ENCODE data around the gene BMPR1A. TPM values are rescaled to one million over a fixed set of nuclear protein-coding genes. Genes with fewer than 3 reads are reported as not detected.

BMPR1A gene
- 10 to 100 TPM; 37.4 to 50.9 TPM for total RNA-seq

- intact Hi-C loops (cut with DNase I): no loop called here
- Histone ChIP-seq H3K4me1 (peaks cover 4% of the 10 kb centered on the region), H3K4me3 (peak within 1 kb of the TSS; percentile 87), H3K9me3 (no peaks in the 10 kb centered on the region), H3K36me3 (no peaks in the 10 kb centered on the region), H3K27ac (peak within 1 kb of the TSS; percentile 93), H3K9ac (ENCODE audit: low read depth in 2 of 2, low read length in 2 of 2) (peak within 1 kb of the TSS; percentile 90 to 97), H3K27me3 (no peaks in the 10 kb centered on the region)
- TF ChIP-seq, protein P1, sequence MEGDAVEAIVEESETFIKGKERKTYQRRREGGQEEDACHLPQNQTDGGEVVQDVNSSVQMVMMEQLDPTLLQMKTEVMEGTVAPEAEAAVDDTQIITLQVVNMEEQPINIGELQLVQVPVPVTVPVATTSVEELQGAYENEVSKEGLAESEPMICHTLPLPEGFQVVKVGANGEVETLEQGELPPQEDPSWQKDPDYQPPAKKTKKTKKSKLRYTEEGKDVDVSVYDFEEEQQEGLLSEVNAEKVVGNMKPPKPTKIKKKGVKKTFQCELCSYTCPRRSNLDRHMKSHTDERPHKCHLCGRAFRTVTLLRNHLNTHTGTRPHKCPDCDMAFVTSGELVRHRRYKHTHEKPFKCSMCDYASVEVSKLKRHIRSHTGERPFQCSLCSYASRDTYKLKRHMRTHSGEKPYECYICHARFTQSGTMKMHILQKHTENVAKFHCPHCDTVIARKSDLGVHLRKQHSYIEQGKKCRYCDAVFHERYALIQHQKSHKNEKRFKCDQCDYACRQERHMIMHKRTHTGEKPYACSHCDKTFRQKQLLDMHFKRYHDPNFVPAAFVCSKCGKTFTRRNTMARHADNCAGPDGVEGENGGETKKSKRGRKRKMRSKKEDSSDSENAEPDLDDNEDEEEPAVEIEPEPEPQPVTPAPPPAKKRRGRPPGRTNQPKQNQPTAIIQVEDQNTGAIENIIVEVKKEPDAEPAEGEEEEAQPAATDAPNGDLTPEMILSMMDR (IDR thresholded peaks at IDR 0.05): no peak
- DNase-seq: peak; percentile 22
Measured at GRCh38 chr10:86756511-86757112, at the start of gene BMPR1A. TSS of gene BMPR1A (plus strand) at chr10:86756619. CDS start at chr10:86876019, 119,400 bp downstream.

GRCh38 chr10:86706977-86707376 is 49.4 kb upstream of the BMPR1A start:
- Histone ChIP-seq H3K36me3 (no peaks in the 10 kb centered on the region), H3K9ac (ENCODE audit: low read depth in 2 of 2, low read length in 2 of 2) (no peak overlapping the region), H3K9me3 (no peaks in the 10 kb centered on the region), H3K27me3 (no peaks in the 10 kb centered on the region), H3K4me3 (no peak overlapping the region), H3K4me1 (no peaks in the 10 kb centered on the region), H3K27ac (no peak overlapping the region)
- DNase-seq: no peak
- TF ChIP-seq, protein P1 (IDR thresholded peaks at IDR 0.05): no peak
- intact Hi-C loops (cut with DNase I): no loop called here

DNA sequence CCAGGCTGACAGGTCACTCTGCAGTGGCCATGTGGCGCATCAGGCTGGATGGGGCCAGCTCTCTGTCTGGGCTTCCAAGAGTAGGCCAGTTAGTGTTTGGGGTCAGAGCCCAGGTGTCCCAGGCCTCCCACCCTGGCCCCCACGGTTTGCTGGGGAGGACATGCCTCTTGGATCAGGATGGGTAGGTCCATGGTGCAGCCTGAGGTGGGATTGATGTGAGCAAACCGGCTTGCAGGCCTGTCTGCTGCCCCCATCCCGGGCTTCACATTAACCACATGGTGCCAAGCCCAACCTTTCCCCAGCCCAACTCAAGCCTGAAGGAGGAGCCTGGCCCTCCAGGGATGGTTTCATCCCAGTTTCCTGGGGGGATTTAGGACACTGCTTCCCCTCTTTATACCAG is 48.9 kb upstream of the BMPR1A start:
- H3K27me3 ChIP-seq: no peaks in the 10 kb centered on the region
- H3K36me3 ChIP-seq: no peaks in the 10 kb centered on the region
- H3K9me3 ChIP-seq: no peaks in the 10 kb centered on the region
- TF ChIP-seq, protein P1 (IDR thresholded peaks at IDR 0.05): no peak
- H3K4me1 ChIP-seq: peaks cover 3% of the 10 kb centered on the region
- no peak overlapping the region for H3K27ac ChIP-seq
- intact Hi-C loops (cut with DNase I): no loop called here
- no peak for DNase-seq
- no peak overlapping the region for H3K4me3 ChIP-seq
- no peak overlapping the region for H3K9ac ChIP-seq (ENCODE audit: low read depth in 2 of 2, low read length in 2 of 2)

DNA sequence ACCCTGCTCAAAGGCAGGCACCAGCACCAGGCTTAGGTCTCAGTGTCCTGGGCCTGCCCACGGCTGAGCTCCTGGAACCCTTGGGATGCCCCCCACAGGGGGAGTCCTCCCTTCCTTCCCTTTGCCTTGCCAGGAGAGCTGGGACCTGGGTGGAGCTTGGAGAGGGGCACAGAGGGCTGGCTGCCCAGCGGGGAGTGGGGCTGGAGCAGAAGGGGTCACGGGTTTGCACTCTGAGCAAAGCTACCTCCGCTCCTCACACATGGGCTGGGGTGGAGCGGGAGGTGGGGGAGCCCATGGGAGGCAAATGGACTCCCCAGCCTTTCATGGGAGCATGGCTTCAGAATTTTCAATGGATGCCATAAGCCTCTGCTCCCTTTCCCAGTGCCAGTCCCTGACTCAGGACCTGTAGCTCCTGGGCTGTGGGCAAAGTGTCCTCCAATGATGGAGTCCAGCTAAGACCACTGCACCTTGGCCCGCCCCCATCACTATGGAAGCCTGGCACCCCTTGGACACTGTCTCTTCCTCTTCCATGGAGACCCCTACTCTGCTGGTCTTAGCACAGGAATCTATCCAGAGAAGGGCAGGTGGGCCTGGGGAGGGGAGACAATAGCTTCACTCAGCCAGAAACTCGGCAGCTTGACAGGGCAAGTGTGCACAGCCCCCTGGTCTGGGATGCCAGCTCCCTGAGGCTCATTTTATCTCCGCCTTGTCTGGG is 48.2 kb upstream of the BMPR1A start:
- TF ChIP-seq, protein P1 (IDR thresholded peaks at IDR 0.05): no peak
- DNase-seq: no peak
- Histone ChIP-seq H3K9me3 (no peaks in the 10 kb centered on the region), H3K36me3 (no peaks in the 10 kb centered on the region), H3K9ac (ENCODE audit: low read depth in 2 of 2, low read length in 2 of 2) (no peak overlapping the region), H3K4me1 (peaks cover 3% of the 10 kb centered on the region), H3K4me3 (no peak overlapping the region), H3K27ac (no peak overlapping the region), H3K27me3 (no peaks in the 10 kb centered on the region)
- intact Hi-C loops (cut with DNase I): no loop called here

DNA sequence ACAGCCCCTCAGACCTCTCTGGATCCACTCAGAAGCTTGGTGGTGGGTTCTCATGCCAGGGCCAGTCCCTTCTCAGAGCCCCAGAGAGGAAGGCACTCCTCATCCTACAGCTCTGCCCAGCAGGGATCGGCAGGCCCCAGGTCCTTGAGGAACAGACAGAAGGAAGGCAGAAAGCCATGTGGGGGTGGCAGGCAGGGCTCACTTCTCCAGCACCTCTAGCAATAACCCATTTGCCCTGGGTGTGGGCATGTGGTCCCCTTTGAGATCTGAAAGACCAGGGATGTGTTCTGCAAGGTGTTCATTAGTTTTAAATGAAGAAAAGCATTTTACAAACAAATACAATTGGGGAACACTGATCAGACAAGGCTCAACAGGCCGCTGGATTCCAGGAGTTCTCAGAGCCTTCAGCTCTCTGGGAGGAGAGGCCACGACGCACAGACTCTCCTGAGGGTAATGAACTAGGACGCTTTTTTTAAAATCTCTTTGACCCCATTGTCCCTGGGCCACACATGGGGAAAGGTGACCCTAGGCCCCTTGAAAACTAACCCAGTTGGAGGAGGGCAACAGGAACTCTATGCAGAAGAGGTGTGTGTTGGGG is 47.5 kb upstream of the BMPR1A start:
- TF ChIP-seq, protein P1 (IDR thresholded peaks at IDR 0.05): no peak
- Histone ChIP-seq H3K4me3 (no peak overlapping the region), H3K4me1 (peaks cover 3% of the 10 kb centered on the region), H3K27ac (no peak overlapping the region), H3K9me3 (no peaks in the 10 kb centered on the region), H3K36me3 (no peaks in the 10 kb centered on the region), H3K27me3 (no peaks in the 10 kb centered on the region), H3K9ac (ENCODE audit: low read depth in 2 of 2, low read length in 2 of 2) (no peak overlapping the region)
- intact Hi-C loops (cut with DNase I): no loop called here
- DNase-seq: no peak
